Gastrocnemius medialis (tissue), 4 donors: ENCODE results near the gene SESTD1.

ENCODE experiments used
- POLR2A ChIP-seq, 2 donors: fragments of 450-650 bp; IDR thresholded peaks; one replicate each; pipeline ENCODE4 v1.6.1; 2017; ENCODE audit warnings: antibody characterized with exemption in 2 of 2, mild to moderate bottlenecking in 2 of 2, moderate library complexity in 2 of 2
- TF ChIP-seq, protein P1 (sequence below), 5 experiments: fragments of 450-650 bp in 3 of 5; fragments of 200-600 bp in 2 of 5; sonication (generic) in 2 of 5; IDR thresholded peaks in 4 of 5; conservative IDR thresholded peaks in 1 of 5; 1 replicate in 4 of 5; 2 replicates in 1 of 5; pipeline ENCODE4 v1.5.1; 2016 to 2019; ENCODE audit warnings: antibody characterized with exemption in 5 of 5, mild to moderate bottlenecking in 3 of 5, moderate library complexity in 3 of 5

- TF ChIP-seq, protein P1, sequence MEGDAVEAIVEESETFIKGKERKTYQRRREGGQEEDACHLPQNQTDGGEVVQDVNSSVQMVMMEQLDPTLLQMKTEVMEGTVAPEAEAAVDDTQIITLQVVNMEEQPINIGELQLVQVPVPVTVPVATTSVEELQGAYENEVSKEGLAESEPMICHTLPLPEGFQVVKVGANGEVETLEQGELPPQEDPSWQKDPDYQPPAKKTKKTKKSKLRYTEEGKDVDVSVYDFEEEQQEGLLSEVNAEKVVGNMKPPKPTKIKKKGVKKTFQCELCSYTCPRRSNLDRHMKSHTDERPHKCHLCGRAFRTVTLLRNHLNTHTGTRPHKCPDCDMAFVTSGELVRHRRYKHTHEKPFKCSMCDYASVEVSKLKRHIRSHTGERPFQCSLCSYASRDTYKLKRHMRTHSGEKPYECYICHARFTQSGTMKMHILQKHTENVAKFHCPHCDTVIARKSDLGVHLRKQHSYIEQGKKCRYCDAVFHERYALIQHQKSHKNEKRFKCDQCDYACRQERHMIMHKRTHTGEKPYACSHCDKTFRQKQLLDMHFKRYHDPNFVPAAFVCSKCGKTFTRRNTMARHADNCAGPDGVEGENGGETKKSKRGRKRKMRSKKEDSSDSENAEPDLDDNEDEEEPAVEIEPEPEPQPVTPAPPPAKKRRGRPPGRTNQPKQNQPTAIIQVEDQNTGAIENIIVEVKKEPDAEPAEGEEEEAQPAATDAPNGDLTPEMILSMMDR (IDR thresholded peaks at IDR 0.05 in 4 of 5, conservative IDR thresholded peaks at IDR 0.05 in 1 of 5), result no peak
- TF ChIP-seq POLR2A (IDR thresholded peaks at IDR 0.05), result no peak
Measured at GRCh38 chr2:179174240-179174639, 90.4 kb downstream of the SESTD1 start.
